ENCODE results near the gene RNLS. TPM values are rescaled to one million over a fixed set of nuclear protein-coding genes. Genes with fewer than 3 reads are reported as not detected.
"Not testable (repeated sequence)": the region's sequence is repeated elsewhere in the genome, so short reads cannot be mapped to it uniquely, and the experiment has no call there.

Gene RNLS
- total RNA-seq, 1 experiment from 2014 or later, result 11.4 TPM

DNA sequence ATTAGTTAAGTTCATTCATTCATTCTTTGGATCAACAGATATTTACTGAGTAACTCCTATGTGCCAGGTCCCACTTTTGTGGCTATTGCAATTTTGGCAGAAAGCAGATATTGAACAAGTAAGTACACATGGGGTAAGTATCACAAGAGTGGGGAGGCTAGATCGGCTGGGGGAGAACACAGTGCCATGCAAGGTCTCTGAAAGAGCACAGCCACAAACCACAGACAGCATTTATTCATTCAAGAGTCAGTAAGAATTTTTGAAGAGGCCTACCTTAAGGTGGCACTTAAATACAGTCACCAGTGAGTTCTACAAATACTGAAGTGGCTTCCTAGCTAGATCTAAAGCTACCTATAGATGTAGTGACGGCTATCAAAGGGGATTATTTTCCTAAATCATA lies 304.2 kb downstream of the RNLS start:
- ATAC-seq, result no peak
- CTCF ChIA-PET, result no interaction called here
- intact Hi-C loops (cut with micrococcal nuclease; ENCODE audit: unreplicated experiment) (no loop called here), in situ Hi-C loops (cut with HindIII; ENCODE audit: low pct_unique_long_range_greater_than_20kb, low sequenced_read_pairs) (no loop called here)
- Histone ChIP-seq H3K4me3 (ENCODE audit: low read depth in 2 of 2, low read length in 2 of 2) (no peak overlapping the region), H3K36me3 (ENCODE audit: control insufficient read depth, insufficient read depth, low read length) (no peaks in the 10 kb centered on the region), H3K9me3 (ENCODE audit: control insufficient read depth, insufficient read depth, low read depth, low read length) (no peaks in the 10 kb centered on the region), H3K27me3 (ENCODE audit: control insufficient read depth, insufficient read depth, low read length) (no peaks in the 10 kb centered on the region), H3K4me1 (ENCODE audit: control insufficient read depth, insufficient read depth, low read length) (no peaks in the 10 kb centered on the region), H3K27ac (ENCODE audit: low read length) (no peak overlapping the region)
- POLR2A ChIA-PET, result no interaction called here
- no peak for DNase-seq (ENCODE audit: low read depth, low spot score)
- TF ChIP-seq, protein P1, sequence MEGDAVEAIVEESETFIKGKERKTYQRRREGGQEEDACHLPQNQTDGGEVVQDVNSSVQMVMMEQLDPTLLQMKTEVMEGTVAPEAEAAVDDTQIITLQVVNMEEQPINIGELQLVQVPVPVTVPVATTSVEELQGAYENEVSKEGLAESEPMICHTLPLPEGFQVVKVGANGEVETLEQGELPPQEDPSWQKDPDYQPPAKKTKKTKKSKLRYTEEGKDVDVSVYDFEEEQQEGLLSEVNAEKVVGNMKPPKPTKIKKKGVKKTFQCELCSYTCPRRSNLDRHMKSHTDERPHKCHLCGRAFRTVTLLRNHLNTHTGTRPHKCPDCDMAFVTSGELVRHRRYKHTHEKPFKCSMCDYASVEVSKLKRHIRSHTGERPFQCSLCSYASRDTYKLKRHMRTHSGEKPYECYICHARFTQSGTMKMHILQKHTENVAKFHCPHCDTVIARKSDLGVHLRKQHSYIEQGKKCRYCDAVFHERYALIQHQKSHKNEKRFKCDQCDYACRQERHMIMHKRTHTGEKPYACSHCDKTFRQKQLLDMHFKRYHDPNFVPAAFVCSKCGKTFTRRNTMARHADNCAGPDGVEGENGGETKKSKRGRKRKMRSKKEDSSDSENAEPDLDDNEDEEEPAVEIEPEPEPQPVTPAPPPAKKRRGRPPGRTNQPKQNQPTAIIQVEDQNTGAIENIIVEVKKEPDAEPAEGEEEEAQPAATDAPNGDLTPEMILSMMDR (IDR thresholded peaks at IDR 0.05), result no peak
- TF ChIP-seq, protein P2, sequence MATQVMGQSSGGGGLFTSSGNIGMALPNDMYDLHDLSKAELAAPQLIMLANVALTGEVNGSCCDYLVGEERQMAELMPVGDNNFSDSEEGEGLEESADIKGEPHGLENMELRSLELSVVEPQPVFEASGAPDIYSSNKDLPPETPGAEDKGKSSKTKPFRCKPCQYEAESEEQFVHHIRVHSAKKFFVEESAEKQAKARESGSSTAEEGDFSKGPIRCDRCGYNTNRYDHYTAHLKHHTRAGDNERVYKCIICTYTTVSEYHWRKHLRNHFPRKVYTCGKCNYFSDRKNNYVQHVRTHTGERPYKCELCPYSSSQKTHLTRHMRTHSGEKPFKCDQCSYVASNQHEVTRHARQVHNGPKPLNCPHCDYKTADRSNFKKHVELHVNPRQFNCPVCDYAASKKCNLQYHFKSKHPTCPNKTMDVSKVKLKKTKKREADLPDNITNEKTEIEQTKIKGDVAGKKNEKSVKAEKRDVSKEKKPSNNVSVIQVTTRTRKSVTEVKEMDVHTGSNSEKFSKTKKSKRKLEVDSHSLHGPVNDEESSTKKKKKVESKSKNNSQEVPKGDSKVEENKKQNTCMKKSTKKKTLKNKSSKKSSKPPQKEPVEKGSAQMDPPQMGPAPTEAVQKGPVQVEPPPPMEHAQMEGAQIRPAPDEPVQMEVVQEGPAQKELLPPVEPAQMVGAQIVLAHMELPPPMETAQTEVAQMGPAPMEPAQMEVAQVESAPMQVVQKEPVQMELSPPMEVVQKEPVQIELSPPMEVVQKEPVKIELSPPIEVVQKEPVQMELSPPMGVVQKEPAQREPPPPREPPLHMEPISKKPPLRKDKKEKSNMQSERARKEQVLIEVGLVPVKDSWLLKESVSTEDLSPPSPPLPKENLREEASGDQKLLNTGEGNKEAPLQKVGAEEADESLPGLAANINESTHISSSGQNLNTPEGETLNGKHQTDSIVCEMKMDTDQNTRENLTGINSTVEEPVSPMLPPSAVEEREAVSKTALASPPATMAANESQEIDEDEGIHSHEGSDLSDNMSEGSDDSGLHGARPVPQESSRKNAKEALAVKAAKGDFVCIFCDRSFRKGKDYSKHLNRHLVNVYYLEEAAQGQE (IDR thresholded peaks at IDR 0.05; ENCODE audit: insufficient read depth in 1 of 2, low read depth in 2 of 2, low read length in 1 of 2), result no peak
- TF ChIP-seq POLR2AphosphoS5 (IDR thresholded peaks at IDR 0.05; ENCODE audit: low read depth, low read length) (no peak), TCF7L2 (IDR thresholded peaks at IDR 0.05; ENCODE audit: low read depth, low read length) (no peak), SIN3A (IDR thresholded peaks at IDR 0.05; ENCODE audit: borderline replicate concordance, insufficient read depth, low read depth, low read length) (no peak)
- no TSS peak for BruUV-seq (replicated peaks)

DNA sequence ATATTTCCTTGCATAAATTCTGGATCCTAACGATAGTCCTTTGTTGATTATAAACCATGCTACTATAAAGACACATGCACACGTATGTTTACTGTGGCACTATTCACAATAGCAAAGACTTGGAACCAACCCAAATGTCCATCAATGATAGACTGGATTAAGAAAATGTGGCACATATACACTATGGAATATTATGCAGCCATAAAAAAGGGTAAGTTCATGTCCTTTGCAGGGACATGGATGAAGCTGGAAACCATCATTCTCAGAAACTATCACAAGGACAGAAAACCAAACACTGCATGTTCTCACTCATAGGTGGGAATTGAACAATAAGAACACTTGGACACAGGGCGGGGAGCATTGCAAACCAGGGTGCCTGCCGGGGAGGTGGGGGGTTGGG lies 306.2 kb downstream of the RNLS start:
- H3K4me3 ChIP-seq (ENCODE audit: low read depth in 2 of 2, low read length in 2 of 2); BruUV-seq (replicated peaks); DNase-seq (ENCODE audit: low read depth, low spot score); H3K9me3 ChIP-seq (ENCODE audit: control insufficient read depth, insufficient read depth, low read depth, low read length); ATAC-seq; in situ Hi-C loops (cut with HindIII; ENCODE audit: low pct_unique_long_range_greater_than_20kb, low sequenced_read_pairs); H3K27ac ChIP-seq (ENCODE audit: low read length); H3K27me3 ChIP-seq (ENCODE audit: control insufficient read depth, insufficient read depth, low read length); POLR2A ChIA-PET; H3K4me1 ChIP-seq (ENCODE audit: control insufficient read depth, insufficient read depth, low read length); H3K36me3 ChIP-seq (ENCODE audit: control insufficient read depth, insufficient read depth, low read length); CTCF ChIA-PET; intact Hi-C loops (cut with micrococcal nuclease; ENCODE audit: unreplicated experiment): not testable (repeated sequence)

DNA sequence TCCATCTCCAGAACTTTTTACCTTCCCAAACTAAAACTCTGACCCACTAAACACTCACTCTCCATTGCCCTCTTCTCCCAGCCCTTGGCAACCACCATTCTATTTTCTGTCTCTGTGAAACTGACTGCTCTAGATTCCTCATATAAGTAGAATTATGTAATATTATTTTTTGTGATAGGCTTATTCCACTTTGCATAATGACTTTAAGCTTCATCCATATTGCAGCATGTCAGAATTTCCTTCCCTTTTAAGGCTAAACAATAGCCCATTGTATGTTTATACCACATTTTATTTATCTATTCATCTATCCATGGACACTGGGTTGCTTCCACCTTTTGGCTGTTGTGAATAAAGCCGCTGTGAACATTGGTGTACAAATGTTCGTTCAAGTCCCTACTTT lies 308.8 kb downstream of the RNLS start:
- CTCF ChIA-PET, result no interaction called here
- POLR2A ChIA-PET, result no interaction called here
- TF ChIP-seq POLR2AphosphoS5 (IDR thresholded peaks at IDR 0.05; ENCODE audit: low read depth, low read length) (no peak), TCF7L2 (IDR thresholded peaks at IDR 0.05; ENCODE audit: low read depth, low read length) (no peak)
- TF ChIP-seq, protein P1 (IDR thresholded peaks at IDR 0.05), result no peak
- H3K27ac ChIP-seq (ENCODE audit: low read length), result no peak overlapping the region
- H3K4me1 ChIP-seq (ENCODE audit: control insufficient read depth, insufficient read depth, low read length), result no peaks in the 10 kb centered on the region
- no peaks in the 10 kb centered on the region for H3K9me3 ChIP-seq (ENCODE audit: control insufficient read depth, insufficient read depth, low read depth, low read length)
- H3K27me3 ChIP-seq (ENCODE audit: control insufficient read depth, insufficient read depth, low read length), result no peaks in the 10 kb centered on the region
- H3K4me3 ChIP-seq (ENCODE audit: low read depth in 2 of 2, low read length in 2 of 2), result no peak overlapping the region
- no peaks in the 10 kb centered on the region for H3K36me3 ChIP-seq (ENCODE audit: control insufficient read depth, insufficient read depth, low read length)
- in situ Hi-C loops (cut with HindIII; ENCODE audit: low pct_unique_long_range_greater_than_20kb, low sequenced_read_pairs) (no loop called here), intact Hi-C loops (cut with micrococcal nuclease; ENCODE audit: unreplicated experiment) (no loop called here)
- no TSS peak for BruUV-seq (replicated peaks)
- DNase-seq (ENCODE audit: low read depth, low spot score), result no peak
- no peak for ATAC-seq

All from Panc1 (cell line).